Measurements from ENCODE around the gene NRF1. TPM values are rescaled to one million over a fixed set of nuclear protein-coding genes. Genes with fewer than 3 reads are reported as not detected.

NRF1 gene
- total and polyA plus RNA-seq, 2 of the 8 experiments (the other 6 are each of a cell fraction or from before 2014, with no cell fraction given) = 18.2 to 21.4 TPM

GRCh38 chr7:129703751-129704150 lies 92.2 kb downstream of the NRF1 start (continued):
- TF ChIP-seq, protein P1, sequence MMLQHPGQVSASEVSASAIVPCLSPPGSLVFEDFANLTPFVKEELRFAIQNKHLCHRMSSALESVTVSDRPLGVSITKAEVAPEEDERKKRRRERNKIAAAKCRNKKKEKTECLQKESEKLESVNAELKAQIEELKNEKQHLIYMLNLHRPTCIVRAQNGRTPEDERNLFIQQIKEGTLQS (IDR thresholded peaks at IDR 0.05; ENCODE audit: insufficient read depth, low read depth, low read length) = no peak
- no peak for TF ChIP-seq TAF7 (optimal IDR thresholded peaks at IDR 0.05; ENCODE audit: borderline replicate concordance, low read depth, low read length)
- TF ChIP-seq JUND (IDR thresholded peaks at IDR 0.05; ENCODE audit: low read length) = no peak
